SK-N-SH treated with all-trans-retinoic acid at 6 μM for 48 hours (cell line): ENCODE data around the gene TPM4.
"Not testable (repeated sequence)": the region's sequence is repeated elsewhere in the genome, so short reads cannot be mapped to it uniquely, and the experiment has no call there.

Source experiments
- ATAC-seq: fragments of 200-7000 bp; cut with Tn5 transposase; 3 replicates; pipeline ENCODE4 v1.9.1; 2020; ENCODE audit warnings: mild to moderate bottlenecking, moderate library complexity
- BACH2 ChIP-seq: fragments of 250-450 bp; sonication (Bioruptor Pico); IDR thresholded peaks from 2 replicates; pipeline ENCODE4 v1.9.0; 2021; ENCODE audit warnings: mild to moderate bottlenecking, borderline replicate concordance
- CREB5 ChIP-seq: fragments of 250-450 bp; sonication (Bioruptor Pico); IDR thresholded peaks from 2 replicates; pipeline ENCODE4 v1.5.1; 2020; ENCODE audit warnings: low read depth, mild to moderate bottlenecking, moderate library complexity
- CSDC2 ChIP-seq: fragments of 250-450 bp; sonication (Bioruptor Pico); IDR thresholded peaks from 2 replicates; pipeline ENCODE4 v1.5.0; 2020; ENCODE audit warnings: mild to moderate bottlenecking, moderate library complexity
- GLIS3 ChIP-seq: fragments of 250-450 bp; sonication (Bioruptor Pico); IDR thresholded peaks from 2 replicates; pipeline ENCODE4 v1.5.0; 2020; ENCODE audit warnings: mild to moderate bottlenecking, moderate library complexity
- OSR1 ChIP-seq: fragments of 250-450 bp; sonication (Bioruptor Pico); IDR thresholded peaks from 2 replicates; pipeline ENCODE4 v1.8.0; 2022; ENCODE audit warnings: moderate library complexity, mild to moderate bottlenecking, inconsistent platforms
- PATZ1 ChIP-seq: fragments of 250-450 bp; sonication (Bioruptor Pico); IDR thresholded peaks from 2 replicates; pipeline ENCODE4 v1.8.0; 2020; ENCODE audit warnings: mild to moderate bottlenecking, moderate library complexity, borderline replicate concordance
- PPARA ChIP-seq: fragments of 250-450 bp; sonication (Bioruptor Pico); IDR thresholded peaks from 2 replicates; pipeline ENCODE4 v1.5.0; 2020; ENCODE audit warnings: mild to moderate bottlenecking, borderline replicate concordance
- RARB ChIP-seq: fragments of 250-450 bp; sonication (Bioruptor Pico); IDR thresholded peaks from 2 replicates; pipeline ENCODE4 v1.8.0; 2021; ENCODE audit warnings: mild to moderate bottlenecking, moderate library complexity
- SNAI2 ChIP-seq: fragments of 250-450 bp; sonication (Bioruptor Pico); IDR thresholded peaks from 2 replicates; pipeline ENCODE4 v1.5.0; 2020; ENCODE audit warnings: mild to moderate bottlenecking, moderate library complexity
- TCF4 ChIP-seq: fragments of 250-450 bp; sonication (Bioruptor Pico); IDR thresholded peaks from 2 replicates; pipeline ENCODE4 v1.8.0; 2021; ENCODE audit warnings: mild to moderate bottlenecking, moderate library complexity, borderline replicate concordance
- TOX ChIP-seq: fragments of 250-450 bp; sonication (Bioruptor Pico); IDR thresholded peaks from 2 replicates; pipeline ENCODE4 v1.8.0; 2021; ENCODE audit warnings: mild to moderate bottlenecking, moderate library complexity, borderline replicate concordance
- ZC3H10 ChIP-seq: fragments of 250-450 bp; sonication (Bioruptor Pico); IDR thresholded peaks from 2 replicates; pipeline ENCODE4 v1.5.1; 2021; ENCODE audit warnings: mild to moderate bottlenecking, moderate library complexity
- ZFP3 ChIP-seq: fragments of 250-450 bp; sonication (Bioruptor Pico); IDR thresholded peaks from 2 replicates; pipeline ENCODE4 v1.5.0; 2020; ENCODE audit warnings: mild to moderate bottlenecking, moderate library complexity
- ZNF565 ChIP-seq: fragments of 450-650 bp; formaldehyde crosslinking; conservative IDR thresholded peaks from 2 replicates; pipeline ENCODE4 v1.5.0; 2020; ENCODE audit warnings: low read depth, mild to moderate bottlenecking, moderate library complexity
- ZNF70 ChIP-seq: fragments of 450-650 bp; formaldehyde crosslinking; IDR thresholded peaks from 2 replicates; pipeline ENCODE4 v1.5.0; 2020; ENCODE audit warnings: mild to moderate bottlenecking, moderate library complexity
- ZNF8 ChIP-seq: fragments of 450-650 bp; formaldehyde crosslinking; IDR thresholded peaks from 2 replicates; pipeline ENCODE4 v1.5.0; 2020; ENCODE audit warnings: mild to moderate bottlenecking, moderate library complexity
- TF ChIP-seq, protein P1 (sequence below): fragments of 250-450 bp; sonication (Bioruptor Pico); IDR thresholded peaks from 2 replicates; pipeline ENCODE4 v1.5.1; 2021; ENCODE audit warnings: mild to moderate bottlenecking, moderate library complexity
- TF ChIP-seq, protein P2 (sequence below): fragments of 250-450 bp; sonication (Bioruptor Pico); IDR thresholded peaks from 2 replicates; pipeline ENCODE4 v1.5.0; 2020; ENCODE audit warnings: mild to moderate bottlenecking, moderate library complexity
- TF ChIP-seq, protein P3 (sequence below): fragments of 250-450 bp; sonication (Bioruptor Pico); IDR thresholded peaks from 2 replicates; pipeline ENCODE4 v1.8.0; 2021; ENCODE audit warnings: low read depth, mild to moderate bottlenecking, moderate library complexity, borderline replicate concordance

TPM4 gene

GRCh38 chr19:16117594-16118033, 41.3 kb downstream of the TPM4 start:
- TF ChIP-seq ZC3H10 (CRISPR knock-in tag) (no peak), PATZ1 (CRISPR knock-in tag) (no peak), ZNF8 (CRISPR knock-in tag) (no peak), ZNF70 (CRISPR knock-in tag) (no peak), BACH2 (no peak), SNAI2 (CRISPR knock-in tag) (no peak)
- TF ChIP-seq, protein P1, sequence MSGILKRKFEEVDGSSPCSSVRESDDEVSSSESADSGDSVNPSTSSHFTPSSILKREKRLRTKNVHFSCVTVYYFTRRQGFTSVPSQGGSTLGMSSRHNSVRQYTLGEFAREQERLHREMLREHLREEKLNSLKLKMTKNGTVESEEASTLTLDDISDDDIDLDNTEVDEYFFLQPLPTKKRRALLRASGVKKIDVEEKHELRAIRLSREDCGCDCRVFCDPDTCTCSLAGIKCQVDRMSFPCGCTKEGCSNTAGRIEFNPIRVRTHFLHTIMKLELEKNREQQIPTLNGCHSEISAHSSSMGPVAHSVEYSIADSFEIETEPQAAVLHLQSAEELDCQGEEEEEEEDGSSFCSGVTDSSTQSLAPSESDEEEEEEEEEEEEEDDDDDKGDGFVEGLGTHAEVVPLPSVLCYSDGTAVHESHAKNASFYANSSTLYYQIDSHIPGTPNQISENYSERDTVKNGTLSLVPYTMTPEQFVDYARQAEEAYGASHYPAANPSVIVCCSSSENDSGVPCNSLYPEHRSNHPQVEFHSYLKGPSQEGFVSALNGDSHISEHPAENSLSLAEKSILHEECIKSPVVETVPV = no peak
- TF ChIP-seq, protein P2, sequence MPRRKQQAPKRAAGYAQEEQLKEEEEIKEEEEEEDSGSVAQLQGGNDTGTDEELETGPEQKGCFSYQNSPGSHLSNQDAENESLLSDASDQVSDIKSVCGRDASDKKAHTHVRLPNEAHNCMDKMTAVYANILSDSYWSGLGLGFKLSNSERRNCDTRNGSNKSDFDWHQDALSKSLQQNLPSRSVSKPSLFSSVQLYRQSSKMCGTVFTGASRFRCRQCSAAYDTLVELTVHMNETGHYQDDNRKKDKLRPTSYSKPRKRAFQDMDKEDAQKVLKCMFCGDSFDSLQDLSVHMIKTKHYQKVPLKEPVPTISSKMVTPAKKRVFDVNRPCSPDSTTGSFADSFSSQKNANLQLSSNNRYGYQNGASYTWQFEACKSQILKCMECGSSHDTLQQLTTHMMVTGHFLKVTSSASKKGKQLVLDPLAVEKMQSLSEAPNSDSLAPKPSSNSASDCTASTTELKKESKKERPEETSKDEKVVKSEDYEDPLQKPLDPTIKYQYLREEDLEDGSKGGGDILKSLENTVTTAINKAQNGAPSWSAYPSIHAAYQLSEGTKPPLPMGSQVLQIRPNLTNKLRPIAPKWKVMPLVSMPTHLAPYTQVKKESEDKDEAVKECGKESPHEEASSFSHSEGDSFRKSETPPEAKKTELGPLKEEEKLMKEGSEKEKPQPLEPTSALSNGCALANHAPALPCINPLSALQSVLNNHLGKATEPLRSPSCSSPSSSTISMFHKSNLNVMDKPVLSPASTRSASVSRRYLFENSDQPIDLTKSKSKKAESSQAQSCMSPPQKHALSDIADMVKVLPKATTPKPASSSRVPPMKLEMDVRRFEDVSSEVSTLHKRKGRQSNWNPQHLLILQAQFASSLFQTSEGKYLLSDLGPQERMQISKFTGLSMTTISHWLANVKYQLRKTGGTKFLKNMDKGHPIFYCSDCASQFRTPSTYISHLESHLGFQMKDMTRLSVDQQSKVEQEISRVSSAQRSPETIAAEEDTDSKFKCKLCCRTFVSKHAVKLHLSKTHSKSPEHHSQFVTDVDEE = no peak
- TF ChIP-seq, all 23 proteins: peak for 0
- peak; percentile 18; the same call in 1 of the 3 replicates for ATAC-seq

DNA sequence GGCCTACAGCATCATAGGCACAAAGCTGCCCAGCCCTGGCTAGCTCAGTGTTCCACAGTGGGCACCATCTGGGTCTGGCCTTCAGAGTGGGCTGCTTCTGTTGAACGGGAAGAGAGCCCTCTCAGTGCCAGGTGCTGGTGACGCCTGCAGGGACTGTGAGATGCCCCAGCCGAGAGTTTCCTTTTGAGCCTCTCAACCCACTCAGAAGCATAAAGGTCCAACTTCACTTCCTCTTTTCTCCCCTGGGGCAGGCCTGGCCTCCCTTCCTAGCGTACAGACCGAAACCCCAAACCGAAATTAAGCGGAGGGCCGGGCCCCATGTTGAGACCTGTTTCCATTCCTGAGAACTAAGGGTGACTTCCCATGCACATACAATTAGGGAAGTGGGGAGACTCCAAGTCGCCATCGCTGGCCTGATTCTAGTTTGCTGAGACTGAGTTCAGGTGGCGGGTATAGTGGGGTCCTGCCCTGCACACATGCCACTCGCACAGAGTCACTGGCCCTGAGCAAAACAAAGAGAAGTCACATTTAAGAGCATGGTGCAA, 42.3 kb downstream of the TPM4 start:
- no peak for ATAC-seq
- TF ChIP-seq ZFP3 (CRISPR knock-in tag) = no peak
- TF ChIP-seq ZNF8 (CRISPR knock-in tag) = no peak
- TF ChIP-seq TCF4 = no peak
- no peak for TF ChIP-seq ZNF70 (CRISPR knock-in tag)
- no peak for TF ChIP-seq PPARA (CRISPR knock-in tag)
- TF ChIP-seq GLIS3 (CRISPR knock-in tag) = no peak
- TF ChIP-seq OSR1 (CRISPR knock-in tag) = no peak
- no peak for TF ChIP-seq RARB (CRISPR knock-in tag)
- TF ChIP-seq ZNF565 (CRISPR knock-in tag) = no peak
- no peak for TF ChIP-seq CREB5
- TF ChIP-seq TOX = no peak
- no peak for TF ChIP-seq CSDC2 (CRISPR knock-in tag)
- no peak for TF ChIP-seq BACH2
- TF ChIP-seq, protein P3, sequence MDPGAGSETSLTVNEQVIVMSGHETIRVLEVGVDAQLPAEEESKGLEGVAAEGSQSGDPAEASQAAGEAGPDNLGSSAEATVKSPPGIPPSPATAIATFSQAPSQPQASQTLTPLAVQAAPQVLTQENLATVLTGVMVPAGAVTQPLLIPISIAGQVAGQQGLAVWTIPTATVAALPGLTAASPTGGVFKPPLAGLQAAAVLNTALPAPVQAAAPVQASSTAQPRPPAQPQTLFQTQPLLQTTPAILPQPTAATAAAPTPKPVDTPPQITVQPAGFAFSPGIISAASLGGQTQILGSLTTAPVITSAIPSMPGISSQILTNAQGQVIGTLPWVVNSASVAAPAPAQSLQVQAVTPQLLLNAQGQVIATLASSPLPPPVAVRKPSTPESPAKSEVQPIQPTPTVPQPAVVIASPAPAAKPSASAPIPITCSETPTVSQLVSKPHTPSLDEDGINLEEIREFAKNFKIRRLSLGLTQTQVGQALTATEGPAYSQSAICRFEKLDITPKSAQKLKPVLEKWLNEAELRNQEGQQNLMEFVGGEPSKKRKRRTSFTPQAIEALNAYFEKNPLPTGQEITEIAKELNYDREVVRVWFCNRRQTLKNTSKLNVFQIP (CRISPR knock-in tag) = no peak
- no peak for TF ChIP-seq SNAI2 (CRISPR knock-in tag)
- TF ChIP-seq, protein P2 = no peak

DNA sequence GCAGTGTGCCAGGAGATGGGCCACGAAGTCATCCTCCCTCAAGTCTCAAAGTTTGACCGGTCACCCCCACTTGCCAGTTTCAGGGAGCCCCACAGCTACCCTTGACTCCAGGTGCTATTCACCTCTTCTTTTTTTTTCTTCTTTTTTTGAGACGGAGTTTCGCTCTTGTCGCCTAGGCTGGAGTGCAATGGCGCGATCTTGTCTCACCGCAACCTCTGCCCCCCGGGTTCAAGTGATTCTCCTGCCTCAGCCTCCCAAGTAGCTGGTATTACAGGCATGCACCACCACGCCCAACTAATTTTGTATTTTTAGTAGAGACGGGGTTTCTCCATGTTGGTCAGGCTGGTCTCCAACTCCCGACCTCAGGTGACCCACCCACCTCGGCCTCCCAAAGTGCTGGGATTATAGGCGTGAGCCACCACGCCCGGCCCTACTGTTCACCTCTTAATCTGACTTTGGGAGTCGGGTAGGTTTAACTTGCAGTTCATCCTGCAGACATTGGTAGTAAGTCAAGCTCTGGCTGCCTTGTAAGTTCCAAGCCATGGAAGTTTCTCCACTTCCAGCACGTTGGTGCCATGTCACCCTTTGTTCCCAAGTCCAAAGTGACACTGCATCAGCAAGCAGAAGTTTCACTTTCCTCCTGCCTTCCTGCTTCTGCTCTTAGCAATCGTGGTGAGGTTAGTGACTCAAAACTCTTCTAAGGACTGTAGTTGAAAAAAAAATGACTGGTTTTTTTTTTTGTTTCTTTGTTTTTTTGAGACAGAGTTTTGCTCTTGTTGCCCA, 43.0 kb downstream of the TPM4 start:
- ATAC-seq = not testable (repeated sequence)
